ENCODE results near the gene IL10RB.
"Not testable (repeated sequence)": the region's sequence is repeated elsewhere in the genome, so short reads cannot be mapped to it uniquely, and the experiment has no call there.

The IL10RB gene

GRCh38 chr21:33232291-33233034 is 33.7 kb upstream of the IL10RB start:
- no peaks in the 10 kb centered on the region for H3K36me3 ChIP-seq (ENCODE audit: insufficient read depth, low read length)
- no peak overlapping the region for H3K4me2 ChIP-seq (ENCODE audit: low read length)
- H3K4me3 ChIP-seq (ENCODE audit: low read length) = no peak overlapping the region
- H3K27me3 ChIP-seq (ENCODE audit: control insufficient read depth, insufficient read depth, low read length) = peaks cover 9% of the 10 kb centered on the region
- H3K9ac ChIP-seq (ENCODE audit: low read depth, low read length) = no peak overlapping the region
- H3K4me1 ChIP-seq (ENCODE audit: control insufficient read depth, insufficient read depth, low read length) = peaks cover 5% of the 10 kb centered on the region
- H3K9me3 ChIP-seq (replicated peaks; ENCODE audit: low read length) = no peaks in the 10 kb centered on the region

DNA sequence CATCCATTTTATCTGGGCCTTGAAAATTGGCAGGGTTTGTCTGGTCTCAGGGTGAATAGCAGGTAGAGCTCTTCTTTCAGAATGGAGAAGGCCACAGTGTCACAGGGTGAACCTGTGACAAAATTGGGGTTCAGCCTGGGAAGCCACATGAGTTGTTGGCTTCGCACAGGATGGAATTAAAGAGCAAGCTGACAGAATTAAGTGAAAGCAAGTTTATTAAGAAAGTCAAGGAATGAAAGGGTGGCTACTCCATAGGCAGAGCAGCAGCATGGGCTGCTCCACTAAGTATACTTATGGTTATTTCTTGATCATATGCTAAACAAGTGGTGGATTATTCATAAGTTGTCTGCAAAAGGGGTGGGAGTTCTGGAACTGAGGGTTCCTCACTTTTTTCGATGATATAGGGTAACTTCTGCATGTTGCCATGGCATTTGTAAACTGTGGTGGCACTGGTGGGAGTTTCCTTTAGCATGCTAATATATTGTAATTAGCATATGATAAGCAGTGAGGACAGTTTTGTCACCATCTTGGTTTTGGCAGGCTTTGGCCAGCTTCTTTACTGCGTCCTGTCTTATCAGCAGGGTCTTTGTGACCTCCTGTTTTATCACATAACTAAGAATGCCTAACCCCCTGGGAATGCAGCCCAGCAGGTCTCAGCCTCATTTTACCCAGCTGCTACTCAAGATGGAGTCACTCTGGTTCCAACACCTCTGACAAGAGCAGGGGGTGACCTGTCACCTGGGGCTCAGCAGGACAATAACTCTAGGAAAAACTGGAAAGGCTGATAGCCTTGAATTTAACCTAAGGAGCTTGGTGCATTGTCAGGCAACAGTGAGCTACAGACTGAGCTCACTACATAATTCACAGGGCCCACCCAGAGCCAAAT is 31.3 kb upstream of the IL10RB start:
- Histone ChIP-seq H3K9ac (ENCODE audit: low read depth, low read length) (no peak overlapping the region), H3K4me1 (ENCODE audit: control insufficient read depth, insufficient read depth, low read length) (peaks cover 4% of the 10 kb centered on the region), H3K9me3 (replicated peaks; ENCODE audit: low read length) (no peaks in the 10 kb centered on the region), H3K27me3 (ENCODE audit: control insufficient read depth, insufficient read depth, low read length) (no peaks in the 10 kb centered on the region), H3K36me3 (ENCODE audit: insufficient read depth, low read length) (no peaks in the 10 kb centered on the region), H3K4me2 (ENCODE audit: low read length) (no peak overlapping the region), H3K4me3 (ENCODE audit: low read length) (no peak overlapping the region)

DNA sequence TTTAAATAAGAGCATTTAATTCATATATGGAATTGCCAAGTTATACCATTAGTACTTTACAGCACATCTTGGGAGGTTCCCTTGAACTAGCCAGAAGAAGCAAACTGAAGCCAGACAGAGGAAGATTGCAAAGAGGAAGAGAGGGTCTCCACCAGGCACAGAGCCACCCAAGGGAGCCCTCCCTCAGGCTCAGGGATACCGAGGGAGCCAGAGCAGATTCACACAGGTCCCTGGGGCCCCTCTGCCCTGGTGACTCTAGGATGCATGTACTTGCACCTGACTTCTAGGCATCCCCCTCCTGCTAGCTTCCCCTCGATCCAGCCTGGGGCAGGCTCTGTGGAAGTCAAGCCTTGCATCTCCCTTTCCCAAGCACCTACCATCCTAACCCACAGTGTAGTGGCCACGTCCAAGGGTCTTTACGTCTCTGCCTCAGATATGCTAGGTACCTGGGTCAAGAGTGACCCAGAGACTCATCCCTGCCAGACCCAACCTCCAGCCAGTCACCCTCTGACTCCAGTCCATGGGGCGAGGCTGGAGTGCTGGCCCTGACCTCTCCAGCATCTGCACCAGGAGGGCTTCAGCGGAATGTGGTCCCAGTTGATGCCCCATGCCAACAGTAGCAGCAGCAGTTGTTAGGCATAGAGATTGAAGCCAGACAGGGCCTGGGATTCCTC is 30.0 kb upstream of the IL10RB start:
- H3K27me3 ChIP-seq (ENCODE audit: control insufficient read depth, insufficient read depth, low read length) = no peaks in the 10 kb centered on the region
- H3K4me1 ChIP-seq (ENCODE audit: control insufficient read depth, insufficient read depth, low read length) = peaks cover 4% of the 10 kb centered on the region
- no peak overlapping the region for H3K9ac ChIP-seq (ENCODE audit: low read depth, low read length)
- no peaks in the 10 kb centered on the region for H3K36me3 ChIP-seq (ENCODE audit: insufficient read depth, low read length)
- no peaks in the 10 kb centered on the region for H3K9me3 ChIP-seq (replicated peaks; ENCODE audit: low read length)
- no peak overlapping the region for H3K4me3 ChIP-seq (ENCODE audit: low read length)
- no peak overlapping the region for H3K4me2 ChIP-seq (ENCODE audit: low read length)

DNA sequence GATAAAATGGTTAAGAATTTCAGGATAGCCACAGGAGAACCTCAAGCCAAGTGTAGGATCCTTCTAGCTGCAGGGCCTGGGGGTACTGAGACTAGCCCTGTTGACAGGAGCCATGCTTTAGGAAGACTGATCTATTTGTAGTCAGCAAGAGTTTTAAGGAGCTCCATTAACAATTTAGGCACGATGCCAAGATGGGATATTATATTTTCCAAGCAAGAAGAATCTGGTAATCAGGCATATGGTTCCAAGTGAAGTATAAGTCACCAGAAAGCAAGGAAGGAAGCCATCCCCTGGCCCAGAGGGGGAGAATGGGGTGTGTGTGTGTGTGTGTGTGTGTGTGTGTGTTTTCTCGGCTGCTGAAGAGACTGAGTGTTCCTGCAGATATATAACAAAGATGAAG is 29.4 kb upstream of the IL10RB start:
- Histone ChIP-seq H3K4me2 (ENCODE audit: low read length) (no peak overlapping the region), H3K4me3 (ENCODE audit: low read length) (no peak overlapping the region), H3K27me3 (ENCODE audit: control insufficient read depth, insufficient read depth, low read length) (no peaks in the 10 kb centered on the region), H3K9me3 (replicated peaks; ENCODE audit: low read length) (no peaks in the 10 kb centered on the region), H3K4me1 (ENCODE audit: control insufficient read depth, insufficient read depth, low read length) (peaks cover 4% of the 10 kb centered on the region), H3K36me3 (ENCODE audit: insufficient read depth, low read length) (no peaks in the 10 kb centered on the region), H3K9ac (ENCODE audit: low read depth, low read length) (no peak overlapping the region)

GRCh38 chr21:33237486-33237885 is 28.7 kb upstream of the IL10RB start:
- no peak overlapping the region for H3K4me3 ChIP-seq (ENCODE audit: low read length)
- no peaks in the 10 kb centered on the region for H3K36me3 ChIP-seq (ENCODE audit: insufficient read depth, low read length)

DNA sequence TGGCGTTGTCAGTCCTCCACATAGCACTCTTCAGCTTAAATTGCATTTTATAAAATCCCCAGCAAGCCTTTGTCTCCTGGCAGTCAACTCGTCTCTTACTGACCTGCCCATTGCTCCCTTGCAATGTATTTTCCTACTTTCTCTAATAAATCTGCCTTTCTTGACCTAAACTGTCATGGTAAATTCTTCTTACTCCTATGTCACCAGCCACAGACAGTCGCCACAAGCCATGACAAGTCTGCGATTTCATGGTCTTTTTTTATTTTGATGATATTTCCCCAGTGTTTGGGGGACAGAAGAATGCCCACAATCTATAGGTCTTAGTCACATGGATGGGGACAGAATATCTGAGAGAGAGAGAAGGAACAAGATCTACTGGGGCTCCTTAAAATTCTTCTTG is 28.0 kb upstream of the IL10RB start:
- peaks cover 4% of the 10 kb centered on the region for H3K4me1 ChIP-seq (ENCODE audit: control insufficient read depth, insufficient read depth, low read length)
- no peak overlapping the region for H3K9ac ChIP-seq (ENCODE audit: low read depth, low read length)
- no peaks in the 10 kb centered on the region for H3K9me3 ChIP-seq (replicated peaks; ENCODE audit: low read length)
- H3K4me3 ChIP-seq (ENCODE audit: low read length) = no peak overlapping the region
- H3K36me3 ChIP-seq (ENCODE audit: insufficient read depth, low read length) = no peaks in the 10 kb centered on the region
- H3K4me2 ChIP-seq (ENCODE audit: low read length) = no peak overlapping the region
- H3K27me3 ChIP-seq (ENCODE audit: control insufficient read depth, insufficient read depth, low read length) = no peaks in the 10 kb centered on the region

More at GRCh38 chr21:33237486-33237885, 28.7 kb upstream of the IL10RB start:
- no peaks in the 10 kb centered on the region for H3K9me3 ChIP-seq (replicated peaks; ENCODE audit: low read length)
- no peaks in the 10 kb centered on the region for H3K27me3 ChIP-seq (ENCODE audit: control insufficient read depth, insufficient read depth, low read length)
- H3K4me1 ChIP-seq (ENCODE audit: control insufficient read depth, insufficient read depth, low read length) = peaks cover 4% of the 10 kb centered on the region
- H3K4me2 ChIP-seq (ENCODE audit: low read length) = no peak overlapping the region
- H3K9ac ChIP-seq (ENCODE audit: low read depth, low read length) = no peak overlapping the region

DNA sequence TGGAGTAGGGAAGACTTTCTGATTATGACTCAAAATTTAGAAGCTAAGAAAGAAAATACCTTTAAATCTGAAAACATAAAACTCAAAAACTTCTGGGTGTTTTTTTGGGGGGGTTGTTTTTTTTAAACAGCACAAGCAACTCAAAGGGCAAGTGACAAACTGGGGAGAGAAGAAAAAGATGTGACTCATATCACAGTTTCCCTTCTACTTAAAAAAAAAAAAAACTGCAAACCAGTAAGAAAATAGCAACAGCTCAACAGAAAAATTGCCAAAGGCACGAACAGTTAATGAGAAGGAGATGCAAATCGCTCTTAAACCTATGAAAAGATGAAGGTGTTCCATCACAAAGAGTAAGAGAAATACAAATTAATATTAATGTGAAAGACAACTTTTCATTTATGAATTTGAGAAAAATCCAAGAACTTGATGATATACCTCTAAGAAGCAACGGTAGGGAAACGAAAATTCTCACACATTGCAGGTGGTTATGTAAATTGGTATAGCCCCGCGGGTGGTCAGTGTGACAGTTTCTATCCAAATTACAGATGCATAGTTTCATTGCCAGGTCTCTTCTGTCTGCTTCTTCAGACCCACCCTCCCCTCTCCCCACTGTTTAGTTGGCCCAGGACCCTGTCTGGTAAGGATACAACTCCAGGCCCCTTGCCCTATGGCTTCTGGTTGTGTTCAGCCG is 27.5 kb upstream of the IL10RB start:
- Histone ChIP-seq H3K9me3 (replicated peaks; ENCODE audit: low read length) (no peaks in the 10 kb centered on the region), H3K9ac (ENCODE audit: low read depth, low read length) (no peak overlapping the region)

DNA sequence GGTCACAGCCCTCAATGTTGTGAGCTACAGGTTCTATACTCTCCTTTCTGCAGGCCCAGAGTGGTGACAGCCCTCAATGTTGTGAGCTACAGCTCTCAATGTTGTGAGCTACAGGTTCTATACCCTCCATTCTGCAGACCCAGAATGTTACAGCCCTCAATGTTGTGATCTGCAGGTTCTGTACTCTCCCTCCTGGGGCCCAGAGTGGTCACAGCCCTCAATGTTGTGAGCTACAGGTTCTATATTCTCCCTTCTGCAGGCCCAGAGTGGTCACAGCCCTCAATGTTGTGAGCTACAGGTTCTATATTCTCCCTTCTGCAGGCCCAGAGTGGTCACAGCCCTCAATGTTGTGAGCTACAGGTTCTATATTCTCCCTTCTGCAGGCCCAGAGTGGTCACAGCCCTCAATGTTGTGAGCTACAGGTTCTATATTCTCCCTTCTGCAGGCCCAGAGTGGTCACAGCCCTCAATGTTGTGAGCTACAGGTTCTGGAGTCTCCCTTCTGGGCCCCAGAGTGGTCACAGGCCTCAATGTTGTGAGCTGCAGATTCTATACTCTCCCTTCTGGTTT is 26.5 kb upstream of the IL10RB start:
- not testable (repeated sequence) for H3K4me2 ChIP-seq (ENCODE audit: low read length); H3K36me3 ChIP-seq (ENCODE audit: insufficient read depth, low read length); H3K9me3 ChIP-seq (replicated peaks; ENCODE audit: low read length); H3K27me3 ChIP-seq (ENCODE audit: control insufficient read depth, insufficient read depth, low read length); H3K9ac ChIP-seq (ENCODE audit: low read depth, low read length); H3K4me1 ChIP-seq (ENCODE audit: control insufficient read depth, insufficient read depth, low read length); H3K4me3 ChIP-seq (ENCODE audit: low read length)

More for the DNA sequence above, 27.5 kb upstream of the IL10RB start:
- no peak overlapping the region for H3K4me2 ChIP-seq (ENCODE audit: low read length)
- peaks cover 4% of the 10 kb centered on the region for H3K4me1 ChIP-seq (ENCODE audit: control insufficient read depth, insufficient read depth, low read length)
- no peak overlapping the region for H3K4me3 ChIP-seq (ENCODE audit: low read length)
- H3K27me3 ChIP-seq (ENCODE audit: control insufficient read depth, insufficient read depth, low read length) = no peaks in the 10 kb centered on the region
- no peaks in the 10 kb centered on the region for H3K36me3 ChIP-seq (ENCODE audit: insufficient read depth, low read length)

GRCh38 chr21:33240404-33240803 is 25.8 kb upstream of the IL10RB start:
- peaks cover 4% of the 10 kb centered on the region for H3K4me1 ChIP-seq (ENCODE audit: control insufficient read depth, insufficient read depth, low read length)
- H3K4me3 ChIP-seq (ENCODE audit: low read length) = no peak overlapping the region
- no peak overlapping the region for H3K4me2 ChIP-seq (ENCODE audit: low read length)
- H3K36me3 ChIP-seq (ENCODE audit: insufficient read depth, low read length) = peaks cover 13% of the 10 kb centered on the region
- H3K9me3 ChIP-seq (replicated peaks; ENCODE audit: low read length) = no peaks in the 10 kb centered on the region
- no peak overlapping the region for H3K9ac ChIP-seq (ENCODE audit: low read depth, low read length)
- H3K27me3 ChIP-seq (ENCODE audit: control insufficient read depth, insufficient read depth, low read length) = no peaks in the 10 kb centered on the region

GRCh38 chr21:33241846-33242245 is 24.3 kb upstream of the IL10RB start:
- H3K36me3 ChIP-seq (ENCODE audit: insufficient read depth, low read length) = peaks cover 21% of the 10 kb centered on the region
- no peak overlapping the region for H3K4me3 ChIP-seq (ENCODE audit: low read length)
- no peak overlapping the region for H3K9ac ChIP-seq (ENCODE audit: low read depth, low read length)
- peaks cover 4% of the 10 kb centered on the region for H3K4me1 ChIP-seq (ENCODE audit: control insufficient read depth, insufficient read depth, low read length)
- no peak overlapping the region for H3K4me2 ChIP-seq (ENCODE audit: low read length)
- no peaks in the 10 kb centered on the region for H3K27me3 ChIP-seq (ENCODE audit: control insufficient read depth, insufficient read depth, low read length)
- H3K9me3 ChIP-seq (replicated peaks; ENCODE audit: low read length) = no peaks in the 10 kb centered on the region

- H3K4me3 ChIP-seq (ENCODE audit: low read length); H3K9ac ChIP-seq (ENCODE audit: low read depth, low read length); H3K4me2 ChIP-seq (ENCODE audit: low read length); H3K4me1 ChIP-seq (ENCODE audit: control insufficient read depth, insufficient read depth, low read length); H3K27me3 ChIP-seq (ENCODE audit: control insufficient read depth, insufficient read depth, low read length); H3K9me3 ChIP-seq (replicated peaks; ENCODE audit: low read length): not testable (repeated sequence)
- H3K36me3 ChIP-seq (ENCODE audit: insufficient read depth, low read length) = peaks cover 25% of the 10 kb centered on the region
Measured at GRCh38 chr21:33242846-33243245, 23.3 kb upstream of the IL10RB start.
